HCT116 (cell line): ENCODE measurements around the gene PSD.

Experiments
- ELF1 ChIP-seq: IDR thresholded peaks from 2 replicates; pipeline ENCODE4 v1.6.1; 2012; ENCODE audit warnings: low read depth, borderline replicate concordance
- EZH2phosphoT487 ChIP-seq: fragments of 200-600 bp; IDR thresholded peaks from 2 replicates; pipeline ENCODE4 v1.6.1; 2018; ENCODE audit warnings: antibody characterized with exemption, borderline replicate concordance
- JUND ChIP-seq: IDR thresholded peaks from 2 replicates; pipeline ENCODE4 v1.6.1; 2012
- POLR2A ChIP-seq: IDR thresholded peaks from 2 replicates; pipeline ENCODE4 v1.7.0; 2011; ENCODE audit warnings: borderline replicate concordance; ENCODE audit not compliant: insufficient read depth, insufficient read length; ENCODE audit errors: extremely low read depth
- POLR2AphosphoS5 ChIP-seq: IDR thresholded peaks from 2 replicates; pipeline ENCODE4 v1.6.1; 2011; ENCODE audit warnings: mild to moderate bottlenecking, low read depth, low read length, moderate library complexity
- RAD21 ChIP-seq: IDR thresholded peaks from 2 replicates; pipeline ENCODE4 v1.6.1; 2012; ENCODE audit warnings: low read depth, mild to moderate bottlenecking
- ZFX ChIP-seq: fragments of 450-650 bp; IDR thresholded peaks from 2 replicates; pipeline ENCODE4 v1.6.1; 2017
- ZNF274 ChIP-seq: fragments of 200-500 bp; sonication (Bioruptor generic); IDR thresholded peaks from 2 replicates; pipeline ENCODE4 v1.6.1; 2014; ENCODE audit warnings: mild to moderate bottlenecking, low read depth, low read length, inconsistent platforms
- TF ChIP-seq, protein P1 (sequence below), 3 experiments: fragments of 200-600 bp in 1 of 3; sonication (generic) in 1 of 3; IDR thresholded peaks in 2 of 3; conservative IDR thresholded peaks in 1 of 3; 2 replicates each; pipeline ENCODE4 v1.5.1; 2012 to 2017; ENCODE audit warnings: low read depth in 2 of 3, low read length in 2 of 3, antibody characterized with exemption in 1 of 3, borderline replicate concordance in 1 of 3, control low read depth in 1 of 3, mild to moderate bottlenecking in 1 of 3, mixed read lengths in 1 of 3, mixed run types in 1 of 3, moderate library complexity in 1 of 3; ENCODE audit not compliant: insufficient read depth in 1 of 3
- TF ChIP-seq, protein P2 (sequence below): IDR thresholded peaks from 2 replicates; pipeline ENCODE4 v1.6.1; 2012
- TF ChIP-seq, protein P3 (sequence below): IDR thresholded peaks from 2 replicates; pipeline ENCODE4 v1.6.1; 2012; ENCODE audit warnings: low read depth

DNA sequence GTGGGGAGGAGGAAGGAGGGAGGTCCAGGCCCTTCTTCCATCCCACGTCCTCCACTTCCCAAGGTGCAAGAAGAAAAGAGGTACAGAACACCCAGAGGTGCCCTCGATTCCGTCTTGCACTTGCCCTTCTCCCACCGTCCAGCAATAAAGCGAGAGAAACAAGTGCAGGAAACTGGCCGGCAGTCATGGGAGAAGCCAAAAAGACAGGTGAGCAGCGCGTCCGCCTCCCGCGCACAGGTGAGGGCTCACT is 31.5 kb upstream of the PSD start:
- TF ChIP-seq, protein P1, sequence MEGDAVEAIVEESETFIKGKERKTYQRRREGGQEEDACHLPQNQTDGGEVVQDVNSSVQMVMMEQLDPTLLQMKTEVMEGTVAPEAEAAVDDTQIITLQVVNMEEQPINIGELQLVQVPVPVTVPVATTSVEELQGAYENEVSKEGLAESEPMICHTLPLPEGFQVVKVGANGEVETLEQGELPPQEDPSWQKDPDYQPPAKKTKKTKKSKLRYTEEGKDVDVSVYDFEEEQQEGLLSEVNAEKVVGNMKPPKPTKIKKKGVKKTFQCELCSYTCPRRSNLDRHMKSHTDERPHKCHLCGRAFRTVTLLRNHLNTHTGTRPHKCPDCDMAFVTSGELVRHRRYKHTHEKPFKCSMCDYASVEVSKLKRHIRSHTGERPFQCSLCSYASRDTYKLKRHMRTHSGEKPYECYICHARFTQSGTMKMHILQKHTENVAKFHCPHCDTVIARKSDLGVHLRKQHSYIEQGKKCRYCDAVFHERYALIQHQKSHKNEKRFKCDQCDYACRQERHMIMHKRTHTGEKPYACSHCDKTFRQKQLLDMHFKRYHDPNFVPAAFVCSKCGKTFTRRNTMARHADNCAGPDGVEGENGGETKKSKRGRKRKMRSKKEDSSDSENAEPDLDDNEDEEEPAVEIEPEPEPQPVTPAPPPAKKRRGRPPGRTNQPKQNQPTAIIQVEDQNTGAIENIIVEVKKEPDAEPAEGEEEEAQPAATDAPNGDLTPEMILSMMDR (IDR thresholded peaks at IDR 0.05 in 2 of 3, conservative IDR thresholded peaks at IDR 0.05 in 1 of 3; ENCODE audit: borderline replicate concordance in 1 of 3, insufficient read depth in 1 of 3, low read depth in 2 of 3, low read length in 2 of 3), result no peak
- TF ChIP-seq POLR2A, result no peak
- TF ChIP-seq, protein P2, sequence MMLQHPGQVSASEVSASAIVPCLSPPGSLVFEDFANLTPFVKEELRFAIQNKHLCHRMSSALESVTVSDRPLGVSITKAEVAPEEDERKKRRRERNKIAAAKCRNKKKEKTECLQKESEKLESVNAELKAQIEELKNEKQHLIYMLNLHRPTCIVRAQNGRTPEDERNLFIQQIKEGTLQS, result no peak
- no peak for TF ChIP-seq RAD21
- no peak for TF ChIP-seq EZH2phosphoT487
- TF ChIP-seq ELF1, result no peak
- TF ChIP-seq ZNF274, result no peak
- TF ChIP-seq, protein P3, sequence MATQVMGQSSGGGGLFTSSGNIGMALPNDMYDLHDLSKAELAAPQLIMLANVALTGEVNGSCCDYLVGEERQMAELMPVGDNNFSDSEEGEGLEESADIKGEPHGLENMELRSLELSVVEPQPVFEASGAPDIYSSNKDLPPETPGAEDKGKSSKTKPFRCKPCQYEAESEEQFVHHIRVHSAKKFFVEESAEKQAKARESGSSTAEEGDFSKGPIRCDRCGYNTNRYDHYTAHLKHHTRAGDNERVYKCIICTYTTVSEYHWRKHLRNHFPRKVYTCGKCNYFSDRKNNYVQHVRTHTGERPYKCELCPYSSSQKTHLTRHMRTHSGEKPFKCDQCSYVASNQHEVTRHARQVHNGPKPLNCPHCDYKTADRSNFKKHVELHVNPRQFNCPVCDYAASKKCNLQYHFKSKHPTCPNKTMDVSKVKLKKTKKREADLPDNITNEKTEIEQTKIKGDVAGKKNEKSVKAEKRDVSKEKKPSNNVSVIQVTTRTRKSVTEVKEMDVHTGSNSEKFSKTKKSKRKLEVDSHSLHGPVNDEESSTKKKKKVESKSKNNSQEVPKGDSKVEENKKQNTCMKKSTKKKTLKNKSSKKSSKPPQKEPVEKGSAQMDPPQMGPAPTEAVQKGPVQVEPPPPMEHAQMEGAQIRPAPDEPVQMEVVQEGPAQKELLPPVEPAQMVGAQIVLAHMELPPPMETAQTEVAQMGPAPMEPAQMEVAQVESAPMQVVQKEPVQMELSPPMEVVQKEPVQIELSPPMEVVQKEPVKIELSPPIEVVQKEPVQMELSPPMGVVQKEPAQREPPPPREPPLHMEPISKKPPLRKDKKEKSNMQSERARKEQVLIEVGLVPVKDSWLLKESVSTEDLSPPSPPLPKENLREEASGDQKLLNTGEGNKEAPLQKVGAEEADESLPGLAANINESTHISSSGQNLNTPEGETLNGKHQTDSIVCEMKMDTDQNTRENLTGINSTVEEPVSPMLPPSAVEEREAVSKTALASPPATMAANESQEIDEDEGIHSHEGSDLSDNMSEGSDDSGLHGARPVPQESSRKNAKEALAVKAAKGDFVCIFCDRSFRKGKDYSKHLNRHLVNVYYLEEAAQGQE, result no peak
- no peak for TF ChIP-seq ZFX
- TF ChIP-seq POLR2AphosphoS5, result no peak
- no peak for TF ChIP-seq JUND
